Measurements from ENCODE around the gene LMO4. TPM values are rescaled to one million over a fixed set of nuclear protein-coding genes. Genes with fewer than 3 reads are reported as not detected.

The LMO4 gene
- total RNA-seq, 2 donors from 2014 or later: 38.3 to 49.3 TPM

- no peaks in the 10 kb centered on the region for H3K36me3 ChIP-seq (ENCODE audit: control insufficient read depth, insufficient read depth, low read length)
- Mint-ChIP-seq H3K27ac (no peak overlapping the region), H3K27me3 (ENCODE audit: insufficient read depth) (peaks cover 6% of the 10 kb centered on the region), H3K4me1 (peaks cover 2% of the 10 kb centered on the region), H3K9me3 (no peaks in the 10 kb centered on the region), H3K4me3 (no peak overlapping the region), H3K36me3 (ENCODE audit: low read depth) (no peaks in the 10 kb centered on the region)
- WGBS, 2 experiments (ENCODE audit: insufficient coverage in 1 of 2, insufficient read length in 1 of 2): 40 to 87% methylated on average over 1 to 5 of the region's 5 CpGs
- H3K27me3 ChIP-seq (ENCODE audit: control insufficient read depth, insufficient read depth, low read length, poor library complexity, severe bottlenecking): peaks cover 8% of the 10 kb centered on the region
- DNase-seq: no peak
- TF ChIP-seq CTCF (conservative IDR thresholded peaks at IDR 0.05): no peak
- no peak overlapping the region for H3K9ac ChIP-seq (ENCODE audit: extremely low read depth, low read length, poor library complexity, severe bottlenecking)
- no peaks in the 10 kb centered on the region for H3K9me3 ChIP-seq (ENCODE audit: control insufficient read depth, low read length)
- no peaks in the 10 kb centered on the region for H3K4me1 ChIP-seq (ENCODE audit: control insufficient read depth, insufficient read depth, low read length)
- H3K27ac ChIP-seq (ENCODE audit: low read depth, low read length): no peak overlapping the region
- H3K4me3 ChIP-seq (ENCODE audit: low read length): no peak overlapping the region
Measured at GRCh38 chr1:87294633-87295032, 34.0 kb upstream of the LMO4 start.

- Mint-ChIP-seq H3K27ac (no peak overlapping the region), H3K4me3 (no peak overlapping the region), H3K4me1 (peaks cover 2% of the 10 kb centered on the region), H3K27me3 (ENCODE audit: insufficient read depth) (peaks cover 5% of the 10 kb centered on the region), H3K9me3 (no peaks in the 10 kb centered on the region), H3K36me3 (ENCODE audit: low read depth) (no peaks in the 10 kb centered on the region)
- no peak for DNase-seq
- no peak for TF ChIP-seq CTCF (conservative IDR thresholded peaks at IDR 0.05)
- Histone ChIP-seq H3K36me3 (ENCODE audit: control insufficient read depth, insufficient read depth, low read length) (no peaks in the 10 kb centered on the region), H3K27me3 (ENCODE audit: control insufficient read depth, insufficient read depth, low read length, poor library complexity, severe bottlenecking) (peaks cover 3% of the 10 kb centered on the region), H3K9ac (ENCODE audit: extremely low read depth, low read length, poor library complexity, severe bottlenecking) (no peak overlapping the region), H3K9me3 (ENCODE audit: control insufficient read depth, low read length) (no peaks in the 10 kb centered on the region), H3K4me1 (ENCODE audit: control insufficient read depth, insufficient read depth, low read length) (no peaks in the 10 kb centered on the region), H3K4me3 (ENCODE audit: low read length) (no peak overlapping the region), H3K27ac (ENCODE audit: low read depth, low read length) (no peak overlapping the region)
- 66 to 72% methylated on average over 4 to 11 of the region's 11 CpGs for WGBS, 2 experiments (ENCODE audit: insufficient coverage in 1 of 2, insufficient read length in 1 of 2)
Measured at GRCh38 chr1:87295445-87296110, 33.1 kb upstream of the LMO4 start.

GRCh38 chr1:87296206-87296605 is 32.5 kb upstream of the LMO4 start:
- Histone ChIP-seq H3K27me3 (ENCODE audit: control insufficient read depth, insufficient read depth, low read length, poor library complexity, severe bottlenecking) (no peaks in the 10 kb centered on the region), H3K4me3 (ENCODE audit: low read length) (no peak overlapping the region), H3K9me3 (ENCODE audit: control insufficient read depth, low read length) (no peaks in the 10 kb centered on the region), H3K36me3 (ENCODE audit: control insufficient read depth, insufficient read depth, low read length) (no peaks in the 10 kb centered on the region), H3K9ac (ENCODE audit: extremely low read depth, low read length, poor library complexity, severe bottlenecking) (no peak overlapping the region), H3K27ac (ENCODE audit: low read depth, low read length) (no peak overlapping the region), H3K4me1 (ENCODE audit: control insufficient read depth, insufficient read depth, low read length) (no peaks in the 10 kb centered on the region)
- Mint-ChIP-seq H3K36me3 (ENCODE audit: low read depth) (no peaks in the 10 kb centered on the region), H3K27ac (no peak overlapping the region), H3K4me3 (no peak overlapping the region), H3K27me3 (ENCODE audit: insufficient read depth) (peaks cover 2% of the 10 kb centered on the region), H3K9me3 (no peaks in the 10 kb centered on the region), H3K4me1 (peaks cover 2% of the 10 kb centered on the region)
- WGBS, 2 experiments (ENCODE audit: insufficient coverage in 1 of 2, insufficient read length in 1 of 2): 83 to 92% methylated on average over 3 to 6 of the region's 6 CpGs
- DNase-seq: no peak
- TF ChIP-seq CTCF (conservative IDR thresholded peaks at IDR 0.05): no peak

Data from endodermal cell (in vitro differentiated cells).